Neural cell (in vitro differentiated cells): ENCODE results near the gene RRAGD.
A peak's percentile ranks its signal among the peaks of the same experiment; 100 is the strongest.

Experiments
- RAD21 ChIP-seq: fragments of 450-650 bp; conservative IDR thresholded peaks from 2 replicates; pipeline ENCODE4 v1.6.1; 2014; ENCODE audit warnings: antibody characterized with exemption, mild to moderate bottlenecking, moderate library complexity
- REST ChIP-seq: IDR thresholded peaks from 2 replicates; pipeline ENCODE4 v1.6.1; 2012; ENCODE audit warnings: borderline replicate concordance
- TF ChIP-seq, protein P1 (sequence below): fragments of 450-650 bp; IDR thresholded peaks from 2 replicates; pipeline ENCODE4 v1.5.1; 2014; ENCODE audit warnings: antibody characterized with exemption, mild to moderate bottlenecking, moderate library complexity; ENCODE audit not compliant: poor library complexity, severe bottlenecking

DNA sequence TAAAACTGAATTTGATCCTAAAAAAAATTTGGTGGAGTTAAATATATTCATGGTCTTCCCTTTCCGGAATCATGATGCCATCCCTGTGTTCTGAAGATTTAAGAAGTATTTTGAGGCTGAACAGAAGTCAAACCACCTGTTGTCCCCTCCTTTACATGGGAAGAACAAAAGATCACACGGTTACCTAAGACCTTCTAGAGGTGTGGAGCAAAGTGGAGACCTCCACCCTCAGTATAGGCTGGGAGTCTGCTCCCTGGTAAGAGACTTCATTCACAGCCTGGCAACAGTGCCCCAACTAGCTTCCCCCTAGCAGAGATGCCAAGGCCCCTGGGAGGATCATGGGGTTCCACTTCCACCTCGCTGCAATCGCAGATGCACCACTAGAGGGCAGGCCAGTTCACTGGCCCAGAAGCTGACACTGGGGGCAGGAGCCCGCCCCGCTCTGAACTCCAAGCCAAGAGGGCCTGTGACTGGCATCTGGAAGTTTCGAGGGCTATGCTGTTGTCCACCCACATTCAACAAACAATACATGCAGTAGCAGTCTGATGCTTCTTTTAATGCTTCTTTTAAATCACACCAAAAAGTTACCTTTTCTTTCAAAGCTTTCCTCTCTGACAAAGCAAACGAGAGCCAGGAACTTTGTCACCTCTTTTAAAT, 40.1 kb downstream of the RRAGD start:
- TF ChIP-seq, protein P1, sequence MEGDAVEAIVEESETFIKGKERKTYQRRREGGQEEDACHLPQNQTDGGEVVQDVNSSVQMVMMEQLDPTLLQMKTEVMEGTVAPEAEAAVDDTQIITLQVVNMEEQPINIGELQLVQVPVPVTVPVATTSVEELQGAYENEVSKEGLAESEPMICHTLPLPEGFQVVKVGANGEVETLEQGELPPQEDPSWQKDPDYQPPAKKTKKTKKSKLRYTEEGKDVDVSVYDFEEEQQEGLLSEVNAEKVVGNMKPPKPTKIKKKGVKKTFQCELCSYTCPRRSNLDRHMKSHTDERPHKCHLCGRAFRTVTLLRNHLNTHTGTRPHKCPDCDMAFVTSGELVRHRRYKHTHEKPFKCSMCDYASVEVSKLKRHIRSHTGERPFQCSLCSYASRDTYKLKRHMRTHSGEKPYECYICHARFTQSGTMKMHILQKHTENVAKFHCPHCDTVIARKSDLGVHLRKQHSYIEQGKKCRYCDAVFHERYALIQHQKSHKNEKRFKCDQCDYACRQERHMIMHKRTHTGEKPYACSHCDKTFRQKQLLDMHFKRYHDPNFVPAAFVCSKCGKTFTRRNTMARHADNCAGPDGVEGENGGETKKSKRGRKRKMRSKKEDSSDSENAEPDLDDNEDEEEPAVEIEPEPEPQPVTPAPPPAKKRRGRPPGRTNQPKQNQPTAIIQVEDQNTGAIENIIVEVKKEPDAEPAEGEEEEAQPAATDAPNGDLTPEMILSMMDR: peak; percentile 76
- TF ChIP-seq REST: no peak
- TF ChIP-seq RAD21: peak; percentile 66
